NCI-H526 treated with DMSO at 0.1 percent for 48 hours (cell line): ENCODE results near the gene SHB.

Experiments
- DNase-seq: peaks from one replicate; lab custom pipeline; 2025; lab: John Stamatoyannopoulos, UW

Gene SHB

DNA sequence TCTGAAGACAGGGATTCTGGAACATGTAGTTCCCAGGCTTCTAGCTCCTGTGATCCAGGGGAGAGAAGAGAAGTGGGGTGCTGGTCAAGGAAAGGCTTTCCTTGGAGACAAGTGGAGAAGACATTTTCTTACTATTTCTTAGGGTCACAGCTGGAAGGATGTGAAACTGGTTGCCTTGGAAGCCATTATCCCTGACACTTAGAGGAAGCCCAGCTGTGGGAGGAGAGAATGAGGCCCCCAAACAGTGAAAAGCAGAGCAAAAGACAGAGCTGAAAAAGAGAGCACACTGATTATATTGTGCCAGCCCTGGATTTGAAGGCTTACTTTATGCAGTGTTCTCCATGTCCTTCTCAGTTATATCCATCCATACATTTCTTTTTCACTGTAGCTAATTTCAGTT is 17.5 kb upstream of the SHB start:
- no peak for DNase-seq

- no peak for DNase-seq
Measured at GRCh38 chr9:38085308-38085707, 16.3 kb upstream of the SHB start.

DNA sequence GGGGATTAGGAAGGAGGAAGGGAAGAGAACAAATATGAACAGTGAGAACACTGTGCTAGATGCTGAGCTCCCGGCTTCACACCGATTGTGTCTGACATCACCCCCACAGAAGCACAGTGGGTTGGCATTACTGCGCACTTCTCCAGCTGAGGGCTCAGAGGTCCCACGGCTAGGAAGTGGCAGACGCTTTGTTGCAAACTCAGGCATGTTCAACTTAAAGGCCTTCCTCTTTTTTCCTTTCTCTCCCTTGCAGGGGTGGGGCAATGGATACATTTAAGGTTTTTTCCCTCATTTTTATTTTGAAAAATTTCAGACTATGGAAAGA is 15.5 kb upstream of the SHB start:
- no peak for DNase-seq

DNA sequence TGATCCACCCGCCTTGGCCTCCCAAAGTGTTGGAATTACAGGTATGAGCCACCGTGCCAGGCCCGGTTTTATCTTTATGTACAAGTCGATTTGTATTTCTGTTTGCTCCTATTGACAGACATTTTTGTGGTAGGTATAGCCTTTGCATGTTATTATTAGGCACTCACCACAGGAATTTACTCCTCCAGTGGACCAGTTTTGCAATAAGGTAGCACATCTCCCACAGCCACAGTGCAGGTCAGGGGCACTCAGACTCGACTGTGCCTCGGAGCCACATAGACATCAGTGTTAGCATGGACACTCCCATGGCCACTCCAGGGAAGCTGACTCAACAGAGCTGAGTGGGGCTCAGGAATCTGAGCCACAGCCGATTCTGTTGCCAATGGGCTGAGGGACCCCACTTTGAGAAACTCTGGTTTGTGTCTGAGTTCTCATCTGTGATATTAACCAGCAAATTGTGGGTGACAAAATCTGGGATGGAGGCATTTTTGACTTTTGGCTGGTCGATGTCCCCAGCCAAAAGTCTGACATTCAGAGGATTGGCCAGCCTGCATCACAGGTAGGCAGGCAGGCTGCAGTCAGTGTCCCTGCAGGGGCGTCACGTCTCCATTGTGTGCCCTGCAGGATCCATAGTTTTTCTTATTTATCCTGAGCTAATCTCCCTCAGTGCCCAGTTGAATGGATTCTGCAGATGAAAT is 15.0 kb upstream of the SHB start:
- no peak for DNase-seq

- no peak for DNase-seq
Measured at GRCh38 chr9:38082446-38083287, 13.6 kb upstream of the SHB start.

DNA sequence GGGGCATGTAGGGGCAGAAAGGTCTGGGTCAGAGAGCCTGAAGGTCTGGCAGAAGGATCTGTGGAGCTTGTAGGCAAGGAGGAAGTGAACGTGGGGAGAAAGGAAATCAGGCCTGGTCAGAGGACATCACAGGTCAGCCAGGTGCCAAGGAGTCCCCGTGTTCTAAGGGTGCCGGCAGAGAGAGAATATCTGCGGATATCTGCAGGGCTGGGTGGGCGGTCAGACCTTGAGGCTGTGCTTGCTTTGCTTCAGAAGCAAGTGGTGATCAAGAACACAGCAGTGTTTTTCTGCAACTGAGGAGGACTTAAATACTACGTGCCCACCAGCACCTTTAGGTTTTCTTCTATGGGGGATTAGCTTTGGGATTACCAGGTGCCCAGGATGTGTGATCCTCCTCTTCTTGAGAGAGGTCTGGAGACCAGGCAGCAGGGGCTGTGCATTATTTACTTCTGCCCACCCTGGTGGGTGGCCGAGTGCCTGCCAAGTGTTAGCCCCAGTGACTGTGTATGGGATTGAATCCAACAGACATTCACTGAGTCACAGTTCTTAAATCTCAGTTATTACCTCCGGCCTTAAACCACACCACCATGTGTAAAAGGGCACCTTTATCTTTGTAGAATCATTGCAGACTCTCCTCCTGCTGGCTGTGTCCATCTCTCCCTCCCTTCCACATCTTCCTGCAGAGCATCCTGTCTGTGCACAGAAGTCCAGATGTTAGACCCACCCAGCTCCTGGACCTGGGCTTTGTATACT is 12.5 kb upstream of the SHB start:
- DNase-seq, result no peak

- no peak for DNase-seq
Measured at GRCh38 chr9:38079461-38080031, 10.5 kb upstream of the SHB start.

- no peak for DNase-seq
Measured at GRCh38 chr9:38075272-38075671, 6.2 kb upstream of the SHB start.

DNA sequence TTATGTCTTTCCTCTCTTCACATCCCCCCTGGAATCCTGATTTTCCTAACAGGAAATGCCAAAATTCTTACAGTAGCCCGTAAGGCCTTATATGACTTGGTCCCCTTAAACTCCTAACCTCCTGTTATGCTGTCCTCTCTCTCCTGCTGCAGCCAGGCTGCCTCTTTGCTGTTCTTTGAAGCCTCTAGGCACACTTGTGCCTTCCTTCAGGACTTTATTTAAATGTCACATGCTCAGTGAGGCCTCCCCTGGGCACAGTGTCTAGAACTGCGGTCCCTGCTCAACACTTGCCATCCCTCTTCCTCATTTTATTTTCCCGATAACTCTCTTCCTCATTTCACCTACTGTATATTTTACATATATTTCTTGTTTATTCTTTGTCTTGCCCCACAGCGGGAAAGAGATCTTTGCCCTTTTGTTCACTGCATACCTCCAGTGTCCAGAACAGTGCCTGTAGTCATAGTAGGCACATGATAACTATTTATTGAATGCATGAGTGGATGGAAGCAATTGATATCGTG is 5.5 kb upstream of the SHB start:
- no peak for DNase-seq

GRCh38 chr9:38073882-38074281 is 4.9 kb upstream of the SHB start:
- DNase-seq, result no peak

DNA sequence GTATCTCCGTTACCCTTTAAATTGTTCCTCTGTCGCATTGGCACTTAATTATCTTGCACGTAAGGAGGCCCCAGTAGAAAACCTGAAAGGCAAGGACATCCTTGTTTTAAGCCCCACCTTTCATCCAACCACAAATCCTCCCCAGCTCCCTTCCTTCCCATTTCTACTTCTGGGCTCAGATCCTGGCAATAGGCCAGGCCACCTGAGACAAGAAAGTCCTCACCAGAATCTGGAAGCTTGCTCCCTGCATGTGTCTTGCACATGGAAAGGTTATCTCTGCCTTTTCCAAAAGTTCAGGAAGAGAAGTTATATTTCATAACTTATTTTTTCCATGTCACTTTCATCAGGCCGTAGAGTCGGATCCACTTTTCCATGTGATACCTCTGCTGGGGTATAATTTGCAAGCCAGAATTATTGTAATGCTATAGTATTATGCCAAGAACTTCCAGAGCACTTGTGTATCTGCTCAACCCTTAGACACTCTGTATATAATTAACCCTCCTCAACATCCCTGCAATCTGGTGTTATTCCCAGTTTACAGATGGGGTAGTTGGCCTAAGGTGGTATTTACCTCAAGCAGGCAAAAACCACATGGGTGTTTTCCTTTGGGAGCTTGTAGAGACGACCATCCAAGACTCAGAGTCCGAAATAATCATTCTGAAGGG is 2.6 kb upstream of the SHB start:
- no peak for DNase-seq

DNA sequence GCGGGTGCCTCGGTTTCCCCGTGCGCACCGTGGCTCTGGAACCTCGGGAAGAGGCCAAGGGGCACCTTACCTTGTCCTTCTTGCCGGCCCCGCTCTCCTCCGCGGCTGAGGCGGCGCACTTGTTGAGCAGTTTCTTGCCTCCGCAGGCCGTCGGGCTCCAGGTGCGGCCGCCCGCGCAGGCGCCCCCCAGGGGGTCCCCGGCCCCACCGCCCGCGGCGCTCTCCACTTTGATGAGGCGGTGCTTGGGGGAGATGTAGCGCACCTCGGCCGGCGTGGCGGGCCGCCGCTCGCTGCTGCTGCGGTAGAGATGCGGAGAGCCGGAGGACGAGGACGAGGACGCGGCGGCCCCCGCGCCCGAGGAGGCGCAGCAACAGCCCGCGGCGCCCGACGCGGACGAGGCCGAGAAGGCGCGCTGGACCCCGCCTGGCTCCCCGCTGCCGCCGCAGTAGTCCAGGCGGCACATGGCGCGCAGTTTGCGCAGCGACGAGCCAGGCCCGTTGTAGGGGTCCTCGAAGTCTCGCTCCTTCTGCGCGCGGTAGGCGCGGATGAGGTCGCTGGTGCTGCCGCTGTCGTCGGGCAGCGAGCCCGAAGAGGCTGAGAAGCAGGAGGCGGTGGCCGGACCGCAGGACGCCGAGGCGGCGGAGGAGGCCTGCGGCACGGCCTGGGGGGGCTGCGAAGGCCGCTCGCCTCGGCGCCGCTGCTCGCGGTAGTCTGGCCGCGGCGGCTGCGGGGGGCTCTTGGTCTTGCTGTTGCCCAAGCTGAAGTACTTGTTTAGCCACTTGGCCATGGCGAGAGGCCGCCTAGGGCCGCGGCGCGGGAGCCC is 957 bp downstream of the SHB start:
- no peak for DNase-seq

GRCh38 chr9:38066914-38067858 is 1.8 kb downstream of the SHB start:
- DNase-seq, result no peak

DNA sequence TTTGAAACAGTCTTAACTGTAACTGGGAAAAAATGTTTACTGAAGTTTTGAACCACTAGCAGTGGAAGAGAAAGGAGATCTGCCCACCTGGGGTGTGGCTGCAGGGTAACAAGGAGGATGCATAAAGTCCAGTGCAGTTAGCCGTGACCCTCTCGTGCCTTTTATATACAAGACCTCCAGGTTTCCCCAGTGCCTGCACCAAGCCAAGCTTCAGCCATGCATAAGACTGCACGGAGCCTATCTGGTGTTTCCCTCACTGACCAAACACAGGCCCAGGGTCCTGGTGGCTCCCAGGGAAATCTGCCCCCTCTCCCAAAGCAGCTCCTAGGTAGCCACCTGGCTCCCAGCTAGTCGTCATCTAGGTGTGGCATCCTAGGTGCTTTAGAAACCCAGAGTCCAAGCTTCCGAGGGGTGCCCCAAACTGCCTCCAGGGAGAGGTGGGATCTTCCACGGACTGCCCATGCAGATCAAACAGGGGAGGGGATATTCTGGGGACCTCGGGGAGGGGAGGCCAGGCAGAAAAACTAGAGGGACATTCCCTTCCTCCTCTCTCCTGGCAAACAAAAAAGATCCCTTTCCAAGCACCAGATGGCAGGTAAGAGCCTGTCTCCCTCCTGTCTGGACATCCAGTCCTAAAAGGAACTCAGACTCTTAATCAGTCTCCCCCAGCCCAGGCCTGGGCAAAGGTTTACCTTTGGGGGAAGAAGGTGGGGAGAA is 2.7 kb downstream of the SHB start:
- DNase-seq, result no peak

- no peak for DNase-seq
Measured at GRCh38 chr9:38065369-38066075, 3.5 kb downstream of the SHB start.

GRCh38 chr9:38064842-38065368 is 4.1 kb downstream of the SHB start:
- DNase-seq, result no peak

GRCh38 chr9:38063363-38063707 is 5.7 kb downstream of the SHB start:
- no peak for DNase-seq
